A549 (cell line): ENCODE data around the gene SH3RF3.

Experiments used
- BHLHE40 ChIP-seq: IDR thresholded peaks from 2 replicates; pipeline ENCODE4 v1.6.1; 2012; ENCODE audit warnings: low read depth, low read length, inconsistent platforms
- CTCF ChIP-seq: fragments of >200 bp; sonication (Bioruptor Twin); formaldehyde crosslinking; IDR thresholded peaks from 3 replicates; pipeline ENCODE4 v1.5.1; 2016
- ELK1 ChIP-seq: fragments of 150-350 bp; IDR thresholded peaks from 2 replicates; pipeline ENCODE4 v1.6.1; 2014; ENCODE audit warnings: low read depth, mild to moderate bottlenecking, low read length
- HDAC2 ChIP-seq: fragments of 200-600 bp; sonication (generic); IDR thresholded peaks from 2 replicates; pipeline ENCODE4 v1.6.1; 2016
- HOXB5 ChIP-seq: fragments of 250-450 bp; sonication (Bioruptor Pico); IDR thresholded peaks from 2 replicates; pipeline ENCODE4 v1.5.0; 2020; ENCODE audit warnings: mild to moderate bottlenecking, moderate library complexity
- KDM5A ChIP-seq: fragments of 200-600 bp; sonication (generic); IDR thresholded peaks from 2 replicates; pipeline ENCODE4 v1.6.1; 2016; ENCODE audit warnings: antibody characterized with exemption, mild to moderate bottlenecking
- MAX ChIP-seq: IDR thresholded peaks from 2 replicates; pipeline ENCODE4 v1.6.1; 2012
- MYC ChIP-seq: IDR thresholded peaks from 2 replicates; pipeline ENCODE4 v1.6.1; 2012; ENCODE audit warnings: mild to moderate bottlenecking, inconsistent platforms, low read length, improper control_type of control experiment, borderline replicate concordance
- PBX3 ChIP-seq: IDR thresholded peaks from 2 replicates; pipeline ENCODE4 v1.6.1; 2012
- POLR2A ChIP-seq: IDR thresholded peaks from 2 replicates; pipeline ENCODE4 v1.6.1; 2012; ENCODE audit warnings: mild to moderate bottlenecking, low read length
- ZFP36 ChIP-seq: fragments of 450-650 bp; IDR thresholded peaks from 2 replicates; pipeline ENCODE4 v1.6.1; 2014; ENCODE audit warnings: borderline replicate concordance; ENCODE audit not compliant: partially characterized antibody

DNA sequence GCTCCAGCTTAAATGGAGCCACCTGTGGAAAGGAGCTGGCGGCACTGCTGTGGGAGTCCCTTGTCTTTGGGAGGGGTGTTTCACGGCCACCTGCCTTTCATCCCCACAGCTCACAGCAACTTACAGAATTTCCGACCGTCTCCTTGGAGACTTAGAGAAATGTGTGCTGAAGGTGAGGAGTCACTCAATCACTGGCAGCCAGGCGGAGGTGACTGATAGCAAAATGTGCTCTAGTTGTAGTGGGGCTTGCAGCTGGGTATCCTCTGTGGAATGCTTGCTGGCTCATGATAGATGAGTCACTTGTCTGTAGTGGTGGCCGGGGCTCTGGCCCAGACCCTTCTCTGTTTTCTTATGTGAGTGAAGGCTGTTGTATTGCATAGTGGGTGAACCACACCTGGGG is 110.7 kb downstream of the SH3RF3 start:
- TF ChIP-seq HDAC2: no peak
- no peak for TF ChIP-seq CTCF
- TF ChIP-seq POLR2A: no peak
- TF ChIP-seq PBX3: no peak
- no peak for TF ChIP-seq KDM5A
- no peak for TF ChIP-seq MAX
- no peak for TF ChIP-seq ZFP36
- TF ChIP-seq HOXB5: no peak
- TF ChIP-seq ELK1: no peak
- no peak for TF ChIP-seq MYC
- no peak for TF ChIP-seq BHLHE40
